ENCODE data around the gene LYRM4.

LYRM4 gene

GRCh38 chr6:5260661-5261544 is at the start of gene LYRM4, which contains the start of gene FARS2:
LYRM4 (minus strand) TSS chr6:5260950; CDS start chr6:5260733, 217 bp downstream.
FARS2 (plus strand) TSS chr6:5261513.
- H3K27ac ChIP-seq (ENCODE audit: low read length) = peak within 1 kb of the TSS; percentile 83
- H3K4me2 ChIP-seq (ENCODE audit: low read length) = peak within 1 kb of the TSS; percentile 91
- H3K27me3 ChIP-seq (ENCODE audit: low read depth, low read length) = no peaks in the 10 kb centered on the region
- no peaks in the 10 kb centered on the region for H3K36me3 ChIP-seq (replicated peaks; ENCODE audit: low read depth, low read length)
- peaks cover 80% of the 10 kb centered on the region for H3K79me2 ChIP-seq (ENCODE audit: low read length)
- peaks cover 16% of the 10 kb centered on the region for H3K4me1 ChIP-seq (ENCODE audit: low read length)
- H2AFZ ChIP-seq (ENCODE audit: low read depth, low read length) = peak within 1 kb of the TSS; percentile 61; the same call in 1 of the 2 replicates
- H3K4me3 ChIP-seq (ENCODE audit: low read length) = peak within 1 kb of the TSS; percentile 95
- TF ChIP-seq EZH2phosphoT487 (IDR thresholded peaks at IDR 0.05; ENCODE audit: low read depth) (no peak), CTCF (IDR thresholded peaks at IDR 0.05; ENCODE audit: low read depth, low read length) (no peak)
- H3K9me3 ChIP-seq (ENCODE audit: insufficient read depth, low read length) = no peaks in the 10 kb centered on the region
- peak within 1 kb of the TSS; percentile 85 for H3K9ac ChIP-seq (ENCODE audit: low read length)
- H4K20me1 ChIP-seq (ENCODE audit: insufficient read depth, low read length) = no peaks in the 10 kb centered on the region

- H3K9me3 ChIP-seq (ENCODE audit: insufficient read depth, low read length) = no peaks in the 10 kb centered on the region
- H3K79me2 ChIP-seq (ENCODE audit: low read length) = peaks cover 45% of the 10 kb centered on the region
- no peak overlapping the region for H3K4me2 ChIP-seq (ENCODE audit: low read length)
- no peak overlapping the region for H3K27ac ChIP-seq (ENCODE audit: low read length)
- H3K4me3 ChIP-seq (ENCODE audit: low read length) = no peak overlapping the region
- peaks cover 37% of the 10 kb centered on the region for H3K4me1 ChIP-seq (ENCODE audit: low read length)
- no peak overlapping the region for H2AFZ ChIP-seq (ENCODE audit: low read depth, low read length)
- no peaks in the 10 kb centered on the region for H3K27me3 ChIP-seq (ENCODE audit: low read depth, low read length)
- no peaks in the 10 kb centered on the region for H4K20me1 ChIP-seq (ENCODE audit: insufficient read depth, low read length)
- H3K36me3 ChIP-seq (replicated peaks; ENCODE audit: low read depth, low read length) = peaks cover 2% of the 10 kb centered on the region
- no peak overlapping the region for H3K9ac ChIP-seq (ENCODE audit: low read length)
- TF ChIP-seq EZH2phosphoT487 (IDR thresholded peaks at IDR 0.05; ENCODE audit: low read depth) (no peak), CTCF (IDR thresholded peaks at IDR 0.05; ENCODE audit: low read depth, low read length) (no peak)
Measured at GRCh38 chr6:5308066-5308465, 47.3 kb upstream of the LYRM4 start.

DNA sequence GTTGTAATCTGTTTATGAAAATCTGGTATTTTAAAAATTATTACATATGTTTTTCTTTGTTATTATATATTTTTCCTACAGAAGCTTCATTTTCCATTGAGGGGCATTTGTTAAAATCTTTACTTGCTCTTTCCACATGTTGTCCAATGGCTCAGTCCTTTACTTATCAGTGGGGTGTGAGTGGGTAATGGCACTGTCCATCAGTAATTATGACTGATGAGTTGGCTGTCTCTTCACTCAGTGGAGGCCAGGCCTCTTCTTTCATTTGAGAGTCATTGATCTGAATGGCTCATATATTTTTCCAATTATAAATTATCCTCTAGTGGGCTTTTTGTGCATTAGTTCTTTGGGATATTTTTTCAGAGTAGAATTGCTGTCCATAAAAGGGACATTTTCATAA is 46.3 kb upstream of the LYRM4 start:
- H3K4me1 ChIP-seq (ENCODE audit: low read length) = peaks cover 44% of the 10 kb centered on the region
- H3K4me3 ChIP-seq (ENCODE audit: low read length) = no peak overlapping the region
- H3K9me3 ChIP-seq (ENCODE audit: insufficient read depth, low read length) = no peaks in the 10 kb centered on the region
- H2AFZ ChIP-seq (ENCODE audit: low read depth, low read length) = no peak overlapping the region
- H4K20me1 ChIP-seq (ENCODE audit: insufficient read depth, low read length) = no peaks in the 10 kb centered on the region
- H3K79me2 ChIP-seq (ENCODE audit: low read length) = peaks cover 43% of the 10 kb centered on the region
- H3K27me3 ChIP-seq (ENCODE audit: low read depth, low read length) = no peaks in the 10 kb centered on the region
- H3K36me3 ChIP-seq (replicated peaks; ENCODE audit: low read depth, low read length) = peaks cover 2% of the 10 kb centered on the region
- no peak overlapping the region for H3K27ac ChIP-seq (ENCODE audit: low read length)
- TF ChIP-seq CTCF (IDR thresholded peaks at IDR 0.05; ENCODE audit: low read depth, low read length) = no peak
- TF ChIP-seq EZH2phosphoT487 (IDR thresholded peaks at IDR 0.05; ENCODE audit: low read depth) = no peak
- no peak overlapping the region for H3K9ac ChIP-seq (ENCODE audit: low read length)
- no peak overlapping the region for H3K4me2 ChIP-seq (ENCODE audit: low read length)

GRCh38 chr6:5305968-5306626 is 45.3 kb upstream of the LYRM4 start:
- H3K4me1 ChIP-seq (ENCODE audit: low read length) = peaks cover 53% of the 10 kb centered on the region
- no peaks in the 10 kb centered on the region for H4K20me1 ChIP-seq (ENCODE audit: insufficient read depth, low read length)
- H3K79me2 ChIP-seq (ENCODE audit: low read length) = peaks cover 53% of the 10 kb centered on the region

More at GRCh38 chr6:5305968-5306626, 45.3 kb upstream of the LYRM4 start:
- Histone ChIP-seq H3K9me3 (ENCODE audit: insufficient read depth, low read length) (no peaks in the 10 kb centered on the region), H3K27ac (ENCODE audit: low read length) (no peak overlapping the region), H3K9ac (ENCODE audit: low read length) (no peak overlapping the region), H2AFZ (ENCODE audit: low read depth, low read length) (no peak overlapping the region), H3K36me3 (replicated peaks; ENCODE audit: low read depth, low read length) (peaks cover 2% of the 10 kb centered on the region), H3K4me2 (ENCODE audit: low read length) (peak overlapping the region; percentile 53), H3K4me3 (ENCODE audit: low read length) (no peak overlapping the region), H3K27me3 (ENCODE audit: low read depth, low read length) (no peaks in the 10 kb centered on the region)
- no peak for TF ChIP-seq EZH2phosphoT487 (IDR thresholded peaks at IDR 0.05; ENCODE audit: low read depth)
- no peak for TF ChIP-seq CTCF (IDR thresholded peaks at IDR 0.05; ENCODE audit: low read depth, low read length)
